Activated CD4-positive, alpha-beta T cell treated with anti-CD3 and anti-CD28 coated beads, Interleukin-2, Interleukin-4, amounts not matched to agents 100 ng/mL and 50 ng/mL, durations not matched to agents 16 hours and 8 hours (primary cell): ENCODE data around the gene NPDC1.

Experiments
- DNase-seq: peaks from one replicate; pipeline ENCODE4 v3.0.0-alpha.2; 2020; ENCODE audit warnings: low spot score

NPDC1 gene

DNA sequence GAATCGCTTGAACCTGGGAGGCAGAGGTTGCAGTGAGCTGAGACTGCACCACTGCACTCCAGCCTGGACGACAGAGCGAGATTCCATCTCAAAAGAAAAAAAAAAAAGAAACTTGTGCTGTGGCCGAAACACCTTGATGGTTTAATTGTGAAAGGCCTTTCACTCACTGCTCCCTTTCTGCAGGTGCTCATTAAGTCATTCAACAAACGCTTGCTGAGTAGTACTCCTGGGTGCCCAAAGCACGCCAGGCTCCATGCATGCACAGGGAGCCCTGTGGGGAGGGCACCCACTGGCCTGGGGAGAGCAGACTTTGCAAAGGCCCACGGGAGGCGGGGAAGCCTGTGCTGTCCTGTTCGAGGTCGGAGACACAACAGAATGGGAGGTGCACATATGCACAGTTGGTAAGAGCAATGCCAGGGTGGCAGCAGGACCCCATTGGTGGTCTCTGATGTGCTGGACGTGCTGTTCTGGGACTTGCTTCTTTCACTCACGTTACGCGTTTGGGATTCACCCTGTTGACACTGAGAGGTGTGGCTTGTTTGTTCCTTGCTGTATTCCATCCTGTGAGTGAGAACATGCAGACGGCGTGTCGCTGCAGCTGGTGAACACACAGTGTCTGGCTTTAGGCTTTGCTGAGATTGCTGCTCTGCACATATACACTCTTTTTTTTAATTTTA is 10.9 kb upstream of the NPDC1 start:
- no peak for DNase-seq

DNA sequence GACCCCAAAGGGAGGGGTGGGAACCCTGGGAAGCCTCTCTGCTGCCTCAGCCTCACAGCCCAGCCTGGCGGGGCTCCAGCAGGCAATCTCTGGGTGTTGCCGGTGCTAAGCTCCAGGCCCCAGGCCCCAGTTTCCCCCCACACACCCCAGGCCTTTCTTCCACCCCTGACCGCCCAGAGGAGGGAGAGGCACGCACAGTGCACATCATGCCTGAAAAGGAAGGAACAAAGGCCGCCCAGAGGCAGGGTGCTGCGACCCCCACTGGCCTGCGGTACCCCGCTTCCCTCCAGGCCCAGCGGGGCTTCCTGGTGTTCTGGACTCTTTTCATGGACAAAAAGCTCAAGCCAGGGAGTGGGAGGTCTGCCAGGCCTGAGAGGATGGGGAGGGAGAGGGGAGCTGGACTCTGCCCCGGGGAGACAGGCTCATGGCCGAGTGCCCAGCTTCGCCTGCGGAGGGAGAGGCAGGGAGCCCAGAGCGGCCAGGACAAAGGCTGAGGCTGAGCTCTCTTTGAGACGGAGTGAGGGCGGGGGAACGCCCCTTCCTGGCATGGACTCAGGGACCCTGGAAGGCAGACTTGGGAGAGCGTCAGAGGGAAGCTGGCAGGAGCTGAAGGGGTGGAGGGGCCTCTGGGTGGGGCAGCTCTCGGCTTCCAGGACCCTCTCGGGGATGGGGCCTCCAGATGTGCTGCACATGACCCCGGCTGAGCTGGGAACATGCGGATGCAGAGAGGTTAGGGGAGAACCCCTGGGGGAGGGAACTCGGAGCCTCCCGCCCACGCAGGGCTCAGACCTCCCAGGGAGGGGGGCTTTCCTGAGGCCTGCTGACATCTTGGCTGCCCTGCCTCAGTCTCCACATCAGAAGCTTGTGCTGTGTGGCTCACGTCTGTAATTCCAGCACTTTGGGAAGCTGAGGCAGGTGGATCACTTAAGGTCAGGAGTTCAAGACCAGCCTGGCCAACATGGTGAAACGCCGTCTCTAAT is 9.7 kb upstream of the NPDC1 start:
- no peak for DNase-seq

DNA sequence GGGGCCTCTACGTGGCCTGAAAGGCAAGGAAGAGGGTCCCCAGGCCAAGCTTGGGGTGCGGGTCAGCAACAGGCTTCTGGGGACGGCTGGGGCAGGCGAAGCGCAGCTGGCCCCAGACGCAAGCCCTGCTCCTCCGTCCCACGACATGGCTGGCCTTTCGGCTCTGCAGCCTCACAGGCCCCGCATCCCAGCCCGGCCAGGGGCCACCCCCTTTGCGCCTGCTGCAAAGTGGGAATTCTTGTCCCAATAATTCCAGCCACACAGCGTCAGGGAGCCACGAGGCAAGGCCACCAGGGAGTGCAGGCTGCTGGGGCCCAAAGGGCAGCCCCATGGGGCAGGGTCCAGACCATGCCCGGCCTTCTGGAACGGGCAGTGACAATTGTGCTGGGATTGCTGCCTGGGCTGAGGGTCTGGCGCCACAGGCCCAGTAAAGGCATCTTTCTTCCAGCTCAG is 9.0 kb upstream of the NPDC1 start:
- DNase-seq: no peak

DNA sequence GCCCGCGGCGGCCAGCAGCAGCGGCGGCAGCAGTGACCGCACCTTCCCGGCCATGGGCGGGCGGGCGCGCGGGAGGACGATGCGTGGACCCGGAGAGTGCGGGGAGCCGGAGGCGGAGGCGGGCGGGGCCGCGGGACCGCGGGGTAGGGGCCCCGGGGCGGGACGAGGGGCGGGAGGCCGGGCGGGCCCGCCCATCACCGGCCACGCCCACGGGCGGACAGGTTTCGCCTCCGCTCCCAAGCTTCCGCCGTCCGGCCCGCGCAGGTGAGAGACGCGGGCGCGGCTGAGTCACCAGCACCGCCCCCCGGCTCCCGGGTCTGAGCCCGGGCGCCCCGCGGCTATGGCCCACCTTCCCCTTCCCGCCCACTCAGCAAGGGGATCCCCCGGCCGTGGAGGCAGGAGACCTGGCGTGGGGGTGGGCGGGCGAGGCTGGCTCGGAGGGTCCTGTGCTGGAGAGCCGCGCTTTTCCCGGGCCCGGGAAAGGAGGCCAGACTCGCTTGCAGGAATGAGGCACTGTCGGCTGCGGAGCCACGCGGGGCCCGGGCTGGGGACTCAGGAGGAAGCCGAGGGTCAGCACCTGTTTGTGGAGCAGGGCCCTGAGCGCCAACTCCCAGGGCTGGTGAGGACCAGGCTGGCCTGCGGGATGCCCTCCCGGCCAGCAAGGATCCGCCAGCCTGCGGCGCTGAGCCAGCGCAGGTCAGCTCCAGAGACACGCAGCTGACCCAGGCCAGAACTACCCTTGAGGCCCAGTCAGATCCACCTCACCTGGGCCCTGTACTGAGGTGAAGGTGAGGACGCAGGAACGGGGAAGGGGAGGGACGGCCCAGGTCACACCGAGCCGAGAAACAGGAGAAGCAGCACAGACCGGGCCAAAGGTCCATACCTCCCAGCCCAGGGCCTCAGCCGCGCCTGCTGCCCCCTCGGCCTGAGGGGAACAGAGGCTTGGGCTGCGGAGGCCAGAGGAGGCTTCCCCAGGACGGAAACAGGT is 8.3 kb upstream of the NPDC1 start, which contains the start of gene ENTPD2:
Gene ENTPD2, minus strand, starts transcription at position 118 of the 988 bp plus-strand sequence. Its CDS starts 64 bp downstream, at position 54.
- DNase-seq: no peak

DNA sequence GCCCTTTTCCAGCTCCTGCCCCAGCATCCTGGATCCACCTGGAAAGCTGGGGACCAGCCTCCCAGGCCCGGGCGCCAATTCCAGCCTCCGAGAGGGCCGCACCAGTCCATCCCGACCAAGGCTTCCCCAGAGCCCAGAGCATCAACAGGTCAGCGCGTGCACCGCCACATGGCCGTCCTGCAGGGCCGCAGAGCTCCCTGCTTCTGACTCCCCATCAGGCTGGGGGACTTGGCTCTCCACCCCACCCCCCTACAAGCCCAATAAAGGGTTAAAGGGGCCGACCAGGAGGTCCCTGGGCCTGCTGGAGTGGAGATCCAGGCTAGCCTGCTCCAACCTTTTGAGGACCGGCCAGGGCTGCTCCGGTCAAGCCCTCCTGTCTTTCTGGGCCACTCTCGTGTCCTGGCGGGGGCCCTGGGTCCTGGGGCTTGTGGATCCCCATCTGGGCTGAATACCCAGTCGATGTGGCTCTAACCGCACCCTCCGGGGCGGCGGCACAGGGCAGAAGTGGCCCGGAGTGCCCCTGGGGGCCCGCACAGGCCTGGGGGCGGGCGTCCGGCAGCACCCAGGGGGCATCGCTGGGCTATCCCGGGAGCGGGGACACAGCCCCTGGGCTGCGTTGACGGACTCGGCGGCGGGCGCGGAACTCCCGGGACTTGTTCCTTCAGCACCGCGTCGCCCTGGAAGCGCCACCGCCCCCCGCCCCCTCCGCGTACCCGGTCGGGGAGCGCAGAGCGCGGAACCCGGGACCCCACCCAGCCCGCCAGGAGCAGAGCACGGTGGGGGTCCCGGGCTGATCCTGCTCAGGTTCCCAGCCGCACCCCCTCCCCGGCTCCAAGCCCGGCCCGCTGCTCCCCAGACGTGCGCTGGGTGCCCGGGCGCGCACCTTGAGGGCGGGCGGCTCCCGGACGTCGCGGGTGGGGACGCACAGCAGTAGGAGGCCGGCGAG is 7.3 kb upstream of the NPDC1 start:
- no peak for DNase-seq

DNA sequence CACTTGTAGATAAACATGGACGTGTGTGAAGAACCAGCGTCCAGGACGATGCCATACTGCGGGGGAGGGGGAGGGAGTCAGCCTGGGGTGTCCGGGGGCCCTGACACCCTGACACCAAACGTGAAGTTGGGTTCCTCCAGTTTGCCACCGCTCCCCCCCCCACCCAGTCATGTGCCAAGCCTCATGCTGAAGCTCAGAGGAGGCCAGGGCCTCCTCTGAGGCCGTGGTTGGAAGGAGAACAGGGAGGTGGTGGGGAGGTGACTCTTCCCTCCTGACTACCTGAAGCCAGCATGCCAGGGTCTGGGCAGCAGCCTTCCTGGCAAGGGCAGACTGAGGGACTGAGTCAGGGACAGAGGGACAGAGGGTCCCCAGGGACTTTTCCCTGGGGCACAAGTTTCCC is 6.3 kb upstream of the NPDC1 start:
- DNase-seq: no peak

DNA sequence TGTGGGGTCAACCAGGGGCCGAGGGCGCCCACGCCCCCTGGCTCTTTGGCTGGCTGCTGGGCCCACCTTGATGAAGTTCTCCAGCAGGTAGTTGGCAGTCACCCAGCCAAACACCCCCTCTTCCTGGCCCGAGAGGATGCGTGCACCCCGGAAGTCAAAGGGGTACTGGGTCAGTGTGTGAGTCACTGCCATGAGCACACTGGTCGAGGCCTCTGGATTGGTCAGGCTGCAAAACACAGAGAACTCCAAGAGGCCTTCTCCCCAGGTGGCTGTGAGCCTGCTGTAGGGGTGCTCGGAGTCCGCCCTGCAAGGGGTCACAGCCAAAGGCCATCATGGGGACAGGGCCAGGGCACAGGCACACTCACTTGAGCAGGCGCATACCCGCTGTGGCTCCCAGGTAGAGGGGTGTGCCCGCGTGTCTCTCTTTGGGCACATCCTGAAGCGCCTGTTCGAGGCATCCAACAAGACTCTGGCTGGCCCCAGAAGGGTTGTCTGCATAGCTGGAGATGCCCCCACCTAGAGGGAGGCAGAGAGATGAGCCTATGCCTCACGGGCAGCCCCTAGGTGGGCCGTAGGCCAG is 5.3 kb upstream of the NPDC1 start:
- no peak for DNase-seq

DNA sequence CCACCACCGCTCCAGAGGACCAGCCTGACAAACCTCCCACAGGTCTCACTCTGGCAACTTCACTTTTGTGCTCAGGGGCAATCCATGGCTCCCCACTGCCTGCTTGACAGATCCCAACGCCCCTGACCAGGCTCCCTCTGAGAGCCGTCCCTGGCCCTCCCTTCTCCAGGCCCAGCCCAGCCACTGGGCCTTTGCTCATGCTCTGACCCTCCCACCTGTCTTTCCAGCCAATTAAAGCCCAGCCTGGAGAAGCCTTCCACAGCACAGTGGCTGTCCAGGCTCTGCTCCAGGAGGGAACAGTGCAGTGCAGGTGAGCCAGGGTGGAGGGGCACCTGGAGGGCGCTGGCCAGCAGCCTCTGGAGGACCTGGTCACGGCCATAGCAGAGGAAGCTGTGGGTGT is 4.6 kb upstream of the NPDC1 start:
- DNase-seq: no peak

DNA sequence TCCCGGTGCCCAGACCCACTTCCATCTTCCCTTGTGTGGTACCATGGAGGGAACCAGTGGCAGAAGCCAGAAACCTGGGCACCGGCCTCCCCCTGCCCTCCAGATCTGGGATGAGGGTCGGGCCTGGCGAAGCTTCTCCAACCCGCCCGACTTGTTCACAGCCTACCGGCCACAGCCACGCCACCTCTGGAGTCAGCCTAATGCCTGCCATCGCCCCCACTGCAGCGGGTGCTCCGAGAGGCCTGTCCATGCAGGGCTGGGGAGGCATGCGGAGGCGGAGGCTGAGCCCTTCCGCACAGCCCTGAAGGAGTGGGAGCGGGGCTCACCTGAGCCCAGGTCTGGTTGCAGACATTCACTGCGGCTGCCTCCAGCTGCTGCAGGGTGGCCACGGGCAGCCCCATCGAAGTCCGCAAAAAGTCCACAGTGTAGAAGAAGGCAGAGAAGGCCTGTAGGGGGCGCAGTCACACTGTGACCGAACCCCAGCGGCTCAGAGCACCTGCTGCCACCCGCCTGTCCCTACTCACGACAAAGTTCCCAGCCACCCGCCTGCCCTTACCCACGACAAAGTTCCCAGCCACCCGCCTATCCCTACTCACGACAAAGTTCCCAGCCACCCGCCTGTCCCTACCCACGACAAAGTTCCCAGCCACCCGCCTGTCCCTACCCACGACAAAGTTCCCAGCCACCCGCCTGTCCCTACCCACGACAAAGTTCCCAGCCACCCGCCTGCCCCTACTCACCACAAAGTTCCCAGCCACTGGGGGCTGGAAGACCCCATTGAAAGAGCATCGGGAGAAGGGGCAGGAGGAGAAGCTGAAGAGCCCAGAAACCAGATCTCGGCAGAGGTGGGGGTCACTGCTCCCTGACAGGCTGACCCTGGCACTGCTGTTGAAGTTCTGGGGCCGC is 3.8 kb upstream of the NPDC1 start:
- peak; percentile 73 for DNase-seq

DNA sequence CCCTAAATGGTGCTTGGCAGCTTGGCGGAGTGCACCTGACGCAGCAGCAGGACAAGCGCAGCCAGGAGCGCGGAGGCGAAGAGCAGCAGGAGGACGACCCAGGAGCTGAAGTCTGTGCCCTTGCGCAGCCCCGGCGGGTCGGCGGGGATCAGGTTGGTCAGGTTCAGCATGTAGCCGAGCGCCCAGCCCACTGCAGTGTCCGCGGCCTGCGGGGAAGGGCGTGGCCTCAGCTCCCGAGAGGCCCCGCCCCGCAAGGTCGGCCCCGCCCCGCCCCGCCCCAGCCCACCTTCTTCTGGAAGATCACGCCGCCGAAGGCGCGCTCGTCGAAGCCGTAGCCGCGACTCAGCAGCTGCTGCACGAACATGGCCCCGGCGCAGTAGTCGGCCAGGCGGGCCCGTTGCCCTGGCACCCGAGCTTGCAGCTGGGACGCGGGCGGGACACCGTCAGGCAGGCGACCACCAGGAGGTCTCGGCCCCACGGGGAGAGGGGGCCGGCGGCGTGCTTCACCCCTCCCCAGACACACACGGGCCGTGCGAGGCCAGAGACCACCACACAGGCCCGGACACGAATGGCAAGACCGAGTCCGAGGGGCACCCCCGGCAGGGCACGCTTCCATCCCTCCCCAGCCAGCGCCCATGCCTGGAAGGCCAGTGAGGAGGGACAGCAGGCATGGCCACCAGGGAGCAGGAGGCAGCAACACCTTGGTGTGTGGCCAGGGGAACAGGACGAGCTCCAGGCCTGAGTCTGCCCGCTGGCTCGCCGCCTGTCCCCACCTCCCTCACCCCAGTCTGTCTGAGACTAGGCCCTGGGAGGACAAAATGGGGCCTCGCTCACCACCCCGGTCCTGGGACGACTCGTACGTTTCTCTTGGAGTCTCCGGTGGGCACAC is 2.9 kb upstream of the NPDC1 start:
- no peak for DNase-seq

DNA sequence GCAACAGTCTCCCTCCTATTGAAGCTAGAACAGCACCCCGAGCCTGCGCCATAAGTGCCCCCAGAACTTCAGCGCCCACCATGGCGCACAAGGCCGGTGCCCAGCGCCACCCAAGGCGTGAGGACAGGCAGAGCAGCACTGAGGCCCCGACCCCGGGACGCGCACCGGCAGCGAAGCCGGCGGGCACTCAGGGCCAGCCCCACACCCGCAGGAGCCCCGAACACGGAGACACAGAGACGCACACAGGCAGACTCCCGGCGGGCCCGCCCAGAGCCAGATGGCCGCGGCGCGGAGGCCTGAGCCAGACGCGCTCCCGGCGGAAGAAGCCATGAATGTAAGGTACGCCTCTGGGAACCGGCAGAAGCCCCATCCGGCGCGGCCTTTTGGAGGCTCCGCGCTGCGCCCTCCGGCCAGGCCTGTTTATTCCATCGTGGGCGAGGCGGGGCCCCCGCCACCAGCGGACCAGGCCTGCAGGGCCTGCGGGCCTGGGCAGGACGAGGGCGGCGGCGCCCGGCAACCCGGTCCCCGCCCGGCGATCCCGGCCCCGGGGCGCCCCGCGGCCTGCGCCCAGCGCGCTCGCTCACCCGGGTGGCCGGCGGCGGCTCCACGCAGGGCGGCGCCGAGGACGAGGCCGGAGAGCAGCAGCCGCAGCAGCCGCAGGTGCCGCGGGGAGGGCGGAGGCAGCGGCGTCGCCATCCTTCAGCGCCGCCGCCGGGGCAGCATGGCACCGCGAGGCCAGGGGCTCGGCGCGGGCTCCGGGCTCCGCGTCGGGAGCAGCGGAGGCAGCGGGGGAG is 486 bp downstream of the NPDC1 start:
- DNase-seq: peak; percentile 39

DNA sequence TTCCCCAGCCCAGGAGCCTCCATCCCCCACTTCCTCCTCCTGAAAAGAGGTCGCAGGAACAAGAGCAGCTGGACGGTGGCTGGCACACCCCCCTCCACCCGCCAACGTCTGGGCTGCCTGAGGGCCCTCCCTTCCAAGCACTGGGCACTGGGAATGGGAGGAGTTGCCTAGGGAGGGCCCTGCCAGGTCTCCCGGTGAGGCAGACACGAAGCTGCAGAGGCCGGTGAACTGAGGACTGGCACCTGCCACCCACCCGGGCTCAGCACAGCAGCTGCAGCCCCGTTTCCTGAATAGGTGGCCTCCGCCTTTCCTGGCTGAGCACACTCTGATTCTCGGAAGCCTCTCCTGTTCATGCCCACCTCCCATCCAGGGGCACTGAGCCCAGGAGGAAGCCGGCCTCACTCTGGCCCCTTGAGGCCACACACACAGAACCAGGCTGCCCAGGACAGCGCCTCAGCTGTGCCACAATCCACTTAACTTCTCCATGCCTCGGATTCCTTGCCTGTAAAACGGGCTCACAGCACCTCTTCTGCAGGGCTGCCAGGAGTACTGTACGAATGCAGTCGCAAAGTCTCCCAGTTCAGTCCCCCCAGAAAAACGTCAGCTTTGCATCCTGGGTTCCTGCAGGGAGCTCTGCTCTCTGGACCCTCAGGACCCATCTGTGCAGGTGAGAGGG is 1.3 kb downstream of the NPDC1 start:
- DNase-seq: no peak

DNA sequence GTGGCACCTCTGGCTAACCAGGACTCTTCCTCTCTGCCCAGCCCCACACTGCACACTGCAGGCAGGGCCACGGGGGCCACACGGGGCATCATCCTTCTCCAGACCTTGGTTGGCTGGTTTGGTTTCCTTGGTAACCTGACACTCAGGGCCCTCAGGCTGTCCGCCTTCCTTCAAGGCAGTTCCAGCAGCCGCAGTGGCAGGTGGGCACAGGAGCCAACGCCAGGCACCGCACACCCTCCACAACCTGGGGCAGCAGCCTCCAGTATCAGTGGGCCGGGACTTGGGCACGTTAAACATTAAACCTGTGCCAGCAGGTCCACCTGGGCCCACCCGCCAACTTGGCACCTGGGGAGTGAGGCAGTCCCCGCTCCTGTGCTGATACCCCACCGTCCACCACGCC is 1.9 kb downstream of the NPDC1 start:
- DNase-seq: no peak

DNA sequence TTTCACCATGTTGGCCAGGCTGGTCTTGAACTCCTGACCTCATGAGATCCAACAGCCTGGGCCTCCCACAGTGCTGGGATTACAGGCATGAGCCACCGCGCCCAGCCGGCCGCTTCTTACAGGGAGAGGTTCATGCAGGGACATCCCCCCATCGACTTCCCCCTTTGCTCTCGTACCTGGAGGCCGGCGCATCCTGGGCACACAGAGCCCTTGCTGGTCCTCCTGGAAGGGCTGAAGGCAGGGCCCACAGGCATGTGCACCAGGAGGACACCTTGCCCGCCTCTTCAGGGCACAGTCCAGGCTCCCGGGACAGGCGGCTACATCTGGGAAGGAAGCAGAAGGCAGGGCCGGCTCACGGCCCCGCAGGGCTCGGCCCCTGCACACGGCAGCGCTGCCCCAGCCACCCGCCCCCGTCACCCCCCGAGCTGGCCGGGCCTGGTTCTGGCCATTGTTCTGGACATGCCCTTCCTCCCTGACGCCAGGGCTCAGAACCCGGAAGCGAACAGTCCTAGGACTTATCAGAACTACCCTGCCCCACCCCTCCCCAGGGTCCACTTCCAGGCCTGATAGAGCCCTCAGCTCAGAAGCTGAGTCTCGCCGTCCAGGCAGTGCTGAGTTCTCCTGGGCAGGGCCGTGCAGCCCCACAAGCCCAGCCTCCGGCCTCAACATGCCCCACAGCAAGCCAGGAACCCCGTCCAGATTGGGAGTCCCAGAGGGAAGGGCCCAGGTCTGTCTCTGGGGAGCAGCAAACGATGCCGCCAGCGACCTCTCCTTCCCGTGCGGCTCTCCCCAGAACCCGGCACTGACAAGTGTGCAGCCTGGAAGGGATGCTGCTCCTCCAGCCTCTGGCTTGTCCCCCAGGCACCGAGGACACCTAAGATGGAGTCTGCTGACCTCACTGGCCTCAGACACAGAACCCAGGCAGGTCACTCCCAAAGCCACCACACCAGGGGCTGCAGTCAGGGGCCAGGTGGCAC is 2.9 kb downstream of the NPDC1 start:
- no peak for DNase-seq

DNA sequence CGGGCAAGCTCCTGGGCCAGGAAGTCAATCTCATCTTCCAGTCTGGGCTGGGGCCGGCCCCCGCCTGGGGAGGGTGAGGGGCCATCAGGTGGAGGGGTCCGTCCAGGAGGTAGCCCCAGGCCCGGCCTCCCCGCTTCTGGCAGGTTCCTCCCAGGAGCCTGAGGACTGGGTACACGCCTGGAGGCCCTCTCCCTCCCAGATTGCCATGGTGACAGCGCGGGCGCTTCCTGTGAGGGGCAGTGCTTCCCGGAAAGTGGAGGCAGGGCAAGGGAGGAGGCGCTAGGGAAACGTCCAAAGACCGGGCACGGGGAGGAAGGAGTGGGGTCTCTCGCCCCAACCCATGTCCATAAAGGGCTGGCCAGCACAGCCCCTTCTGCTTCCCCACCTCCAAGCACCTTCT is 4.9 kb downstream of the NPDC1 start:
- DNase-seq: no peak

DNA sequence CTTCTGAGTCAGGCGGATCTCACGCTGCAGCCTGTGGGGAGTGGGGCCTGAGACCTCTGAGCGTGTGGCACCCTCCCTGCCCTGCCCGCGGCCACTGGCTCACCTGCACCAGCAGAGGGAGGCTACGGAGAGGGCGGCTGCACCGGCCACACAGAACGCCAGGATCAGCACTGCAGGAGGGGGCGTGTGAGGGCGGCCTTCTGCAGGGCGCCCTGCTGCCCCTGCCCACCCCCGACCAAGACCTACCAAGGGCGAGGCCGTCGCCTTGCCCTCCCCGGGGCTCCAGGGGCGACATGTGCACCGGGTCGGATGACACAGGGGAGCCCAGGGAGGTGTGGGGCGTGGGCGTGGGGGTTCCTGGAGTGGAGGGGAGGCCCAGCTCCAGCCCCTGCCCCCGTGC is 5.4 kb downstream of the NPDC1 start:
- DNase-seq: no peak
